Calu3 (cell line): ENCODE results near the gene LTBP2. TPM values are rescaled to one million over a fixed set of nuclear protein-coding genes. Genes with fewer than 3 reads are reported as not detected.

Source experiments
- BruUV-seq: library from RNA; stranded (reverse); fragments of 400-500 nt; replicated peaks from 2 replicates; lab custom pipeline; 2021; lab: Mats Ljungman, UMichigan
- CTCF ChIA-PET: fragments of 300-600 bp; sonication (Branson Sonifier 250); formaldehyde crosslinking; loops from one replicate; lab custom pipeline; 2022; ENCODE audit warnings: antibody characterized with exemption; lab: Charles Lee
- DNase-seq: peaks from one replicate; pipeline ENCODE4 v3.0.0; 2022
- H3K27ac Mint-ChIP-seq: one replicate; pipeline ENCODE4 v1.8.0; 2022; ENCODE audit warnings: mixed read lengths; ENCODE audit not compliant: unreplicated experiment
- H3K27me3 Mint-ChIP-seq: one replicate; pipeline ENCODE4 v1.8.0; 2022; ENCODE audit warnings: mixed read lengths; ENCODE audit not compliant: unreplicated experiment
- H3K36me3 Mint-ChIP-seq: one replicate; pipeline ENCODE4 v1.8.0; 2022; ENCODE audit warnings: mild to moderate bottlenecking, moderate library complexity, mixed read lengths; ENCODE audit not compliant: insufficient read depth, unreplicated experiment
- H3K4me1 Mint-ChIP-seq: one replicate; pipeline ENCODE4 v1.8.0; 2022; ENCODE audit warnings: mild to moderate bottlenecking, low read depth, mixed read lengths; ENCODE audit not compliant: unreplicated experiment
- H3K4me3 Mint-ChIP-seq: one replicate; pipeline ENCODE4 v1.8.0; 2022; ENCODE audit warnings: mild to moderate bottlenecking, low read depth, moderate library complexity, mixed read lengths; ENCODE audit not compliant: unreplicated experiment
- H3K9me3 Mint-ChIP-seq: one replicate; pipeline ENCODE4 v1.8.0; 2022; ENCODE audit warnings: low read depth, mixed read lengths; ENCODE audit not compliant: unreplicated experiment
- CTCF ChIP-seq: fragments of 200-600 bp; IDR thresholded peaks from one replicate; pipeline ENCODE4 v1.8.0; 2022; ENCODE audit warnings: antibody characterized with exemption; ENCODE audit not compliant: unreplicated experiment
- intact Hi-C: fragments of 100-400 bp; cut with micrococcal nuclease; formaldehyde crosslinking; loops from one replicate; pipeline ENCODE4 v1.10.0; 2022; ENCODE audit not compliant: unreplicated experiment
- total RNA-seq: library from RNA; stranded (reverse); gene quantifications from 2 replicates; pipeline ENCODE4 v1.2.3, GENCODE V29; 2022

Gene LTBP2
- total RNA-seq, 1 experiment from 2014 or later, result 4.3 TPM

GRCh38 chr14:74604157-74604556, 7.9 kb downstream of the LTBP2 start:
- no peaks in the 10 kb centered on the region for H3K27me3 Mint-ChIP-seq
- intact Hi-C loops, result loop anchor here (10.0 kb wide), 1 partner anchor 161 kb away; the partner anchor contains the start of gene YLPM1
- no peak for TF ChIP-seq CTCF
- H3K9me3 Mint-ChIP-seq, result no peaks in the 10 kb centered on the region
- CTCF ChIA-PET, result interaction anchor here (0.7 kb wide), 1 partner anchor 742 kb away, joined by 3 read pairs; no protein-coding TSS in a partner anchor
- peaks cover 1% of the 10 kb centered on the region for H3K4me1 Mint-ChIP-seq
- H3K36me3 Mint-ChIP-seq, result no peaks in the 10 kb centered on the region
- DNase-seq, result no peak
- BruUV-seq, result no TSS peak
- H3K27ac Mint-ChIP-seq, result no peak overlapping the region
- H3K4me3 Mint-ChIP-seq, result no peak overlapping the region

GRCh38 chr14:74601982-74602381, 10.1 kb downstream of the LTBP2 start:
- Mint-ChIP-seq H3K9me3 (no peaks in the 10 kb centered on the region), H3K36me3 (no peaks in the 10 kb centered on the region), H3K4me3 (no peak overlapping the region), H3K4me1 (no peaks in the 10 kb centered on the region), H3K27me3 (peaks cover 11% of the 10 kb centered on the region), H3K27ac (no peak overlapping the region)
- CTCF ChIA-PET, result interaction anchor here (0.5 kb wide), 1 partner anchor 108 kb away, joined by 3 read pairs; the partner anchor contains the start of gene ISCA2
- no peak for TF ChIP-seq CTCF
- no peak for DNase-seq
- intact Hi-C loops, result loop anchor here (10.0 kb wide), 1 partner anchor 163 kb away; the partner anchor contains the start of gene YLPM1
- BruUV-seq, result no TSS peak

GRCh38 chr14:74599946-74600345, 12.1 kb downstream of the LTBP2 start:
- H3K9me3 Mint-ChIP-seq, result no peaks in the 10 kb centered on the region
- H3K4me3 Mint-ChIP-seq, result no peak overlapping the region
- CTCF ChIA-PET, result no interaction called here
- no peaks in the 10 kb centered on the region for H3K36me3 Mint-ChIP-seq
- no peak for DNase-seq
- no peaks in the 10 kb centered on the region for H3K4me1 Mint-ChIP-seq
- no peak overlapping the region for H3K27ac Mint-ChIP-seq
- TF ChIP-seq CTCF, result no peak
- BruUV-seq, result no TSS peak
- H3K27me3 Mint-ChIP-seq, result peaks cover 25% of the 10 kb centered on the region
- intact Hi-C loops, result loop anchor here (10.0 kb wide), 1 partner anchor 165 kb away; the partner anchor contains the start of gene YLPM1

- CTCF ChIA-PET, result no interaction called here
- no TSS peak for BruUV-seq
- Mint-ChIP-seq H3K4me3 (no peak overlapping the region), H3K27me3 (peaks cover 25% of the 10 kb centered on the region), H3K4me1 (no peaks in the 10 kb centered on the region), H3K9me3 (no peaks in the 10 kb centered on the region), H3K27ac (no peak overlapping the region), H3K36me3 (no peaks in the 10 kb centered on the region)
- intact Hi-C loops, result no loop called here
- no peak for DNase-seq
- no peak for TF ChIP-seq CTCF
These were observed 12.7 kb downstream of the LTBP2 start for GRCh38 chr14:74599321-74599761.
